GM23338 (cell line): Measurements from ENCODE around the gene TRIM14. TPM values are rescaled to one million over a fixed set of nuclear protein-coding genes. Genes with fewer than 3 reads are reported as not detected.

Source experiments
- ATAC-seq: fragments of 200-7000 bp; cut with Tn5 transposase; 3 replicates; pipeline ENCODE4 v1.9.1; 2020
- DNase-seq: peaks from one replicate; pipeline ENCODE4 v3.0.0-alpha.2; 2015; ENCODE audit warnings: low spot score
- H2AFZ ChIP-seq: fragments of 200-600 bp; sonication (generic); 2 replicates; pipeline ENCODE4 v1.8.0; 2016; ENCODE audit warnings: antibody characterized with exemption, mild to moderate bottlenecking, moderate library complexity
- H3F3A ChIP-seq: fragments of 200-600 bp; sonication (generic); replicated peaks from 2 replicates; pipeline ENCODE4 v1.8.0; 2017; ENCODE audit warnings: antibody characterized with exemption, mixed run types, low read depth
- H3K27ac ChIP-seq: fragments of 200-600 bp; sonication (generic); 2 replicates; pipeline ENCODE4 v1.6.1; 2016; ENCODE audit warnings: low read depth
- H3K27me3 ChIP-seq: fragments of 200-600 bp; sonication (generic); 2 replicates; pipeline ENCODE4 v1.8.0; 2016; ENCODE audit warnings: mild to moderate bottlenecking, mixed run types, moderate library complexity; ENCODE audit not compliant: insufficient read depth
- H3K36me3 ChIP-seq: fragments of 200-600 bp; sonication (generic); 2 replicates; pipeline ENCODE4 v1.8.0; 2016; ENCODE audit warnings: mild to moderate bottlenecking; ENCODE audit not compliant: insufficient read depth
- H3K4me1 ChIP-seq: fragments of 200-600 bp; sonication (generic); 2 replicates; pipeline ENCODE4 v1.8.0; 2016; ENCODE audit warnings: mild to moderate bottlenecking, moderate library complexity; ENCODE audit not compliant: insufficient read depth
- H3K4me2 ChIP-seq: fragments of 200-600 bp; sonication (generic); 2 replicates; pipeline ENCODE4 v1.7.1; 2017; ENCODE audit warnings: mixed run types
- H3K4me3 ChIP-seq: fragments of 200-600 bp; sonication (generic); 2 replicates; pipeline ENCODE4 v1.6.1; 2016; ENCODE audit warnings: mixed run types
- H3K79me2 ChIP-seq: fragments of 200-600 bp; sonication (generic); replicated peaks from 2 replicates; pipeline ENCODE4 v1.8.0; 2017; ENCODE audit warnings: mild to moderate bottlenecking; ENCODE audit not compliant: insufficient read depth
- H3K9me2 ChIP-seq: fragments of 200-600 bp; sonication (generic); 2 replicates; pipeline ENCODE4 v1.8.0; 2017; ENCODE audit not compliant: insufficient read depth
- H4K20me1 ChIP-seq: fragments of 200-600 bp; sonication (generic); replicated peaks from 2 replicates; pipeline ENCODE4 v1.8.0; 2017; ENCODE audit warnings: mild to moderate bottlenecking; ENCODE audit not compliant: insufficient read depth
- H3K27ac Mint-ChIP-seq: 2 replicates; pipeline ENCODE4 v1.8.0; 2020; ENCODE audit warnings: inconsistent platforms, mild to moderate bottlenecking, moderate library complexity, mixed read lengths
- H3K27me3 Mint-ChIP-seq: 3 replicates; pipeline ENCODE4 v1.8.0; 2022; ENCODE audit warnings: low read depth, mild to moderate bottlenecking, moderate library complexity, mixed read lengths, inconsistent platforms; ENCODE audit not compliant: insufficient read depth, poor library complexity
- H3K36me3 Mint-ChIP-seq: 3 replicates; pipeline ENCODE4 v1.8.0; 2021; ENCODE audit warnings: low read depth, mild to moderate bottlenecking, inconsistent platforms, moderate library complexity, mixed read lengths
- H3K4me1 Mint-ChIP-seq: 3 replicates; pipeline ENCODE4 v1.8.0; 2020; ENCODE audit warnings: mild to moderate bottlenecking, inconsistent platforms, mixed read lengths
- H3K4me3 Mint-ChIP-seq: 3 replicates; pipeline ENCODE4 v1.8.0; 2021; ENCODE audit warnings: moderate library complexity, mild to moderate bottlenecking, inconsistent platforms, mixed read lengths
- H3K9me3 Mint-ChIP-seq: 3 replicates; pipeline ENCODE4 v1.8.0; 2020; ENCODE audit warnings: moderate library complexity, mild to moderate bottlenecking, inconsistent platforms, mixed read lengths
- CREB1 ChIP-seq: fragments of 250-450 bp; sonication (Bioruptor Pico); IDR thresholded peaks from 2 replicates; pipeline ENCODE4 v1.5.0; 2020; ENCODE audit warnings: low read depth, mild to moderate bottlenecking, moderate library complexity
- EZH2 ChIP-seq: fragments of 200-600 bp; sonication (generic); IDR thresholded peaks from one replicate; pipeline ENCODE4 v1.8.0; 2017; ENCODE audit warnings: antibody characterized with exemption, mild to moderate bottlenecking, low read depth; ENCODE audit not compliant: unreplicated experiment
- EZH2phosphoT487 ChIP-seq: fragments of 200-600 bp; sonication (generic); IDR thresholded peaks from one replicate; pipeline ENCODE4 v1.8.1; 2018; ENCODE audit warnings: antibody characterized with exemption; ENCODE audit not compliant: unreplicated experiment
- JUNB ChIP-seq: IDR thresholded peaks from one replicate; pipeline ENCODE4 v1.6.1; 2016; ENCODE audit warnings: antibody characterized with exemption; ENCODE audit not compliant: unreplicated experiment
- NANOG ChIP-seq: IDR thresholded peaks from 2 replicates; pipeline ENCODE4 v1.6.1; 2016; ENCODE audit warnings: antibody characterized with exemption, borderline replicate concordance
- POLR2AphosphoS5 ChIP-seq: IDR thresholded peaks from 2 replicates; pipeline ENCODE4 v1.6.1; 2016; ENCODE audit warnings: antibody characterized with exemption, low read depth
- STAT1 ChIP-seq: IDR thresholded peaks from one replicate; pipeline ENCODE4 v1.6.1; 2016; ENCODE audit warnings: antibody characterized with exemption; ENCODE audit not compliant: unreplicated experiment
- ZNF114 ChIP-seq: fragments of 250-450 bp; sonication (Bioruptor Pico); IDR thresholded peaks from 2 replicates; pipeline ENCODE4 v1.5.0; 2020; ENCODE audit warnings: mild to moderate bottlenecking, moderate library complexity
- ZNF331 ChIP-seq: fragments of 250-450 bp; sonication (Bioruptor Pico); IDR thresholded peaks from 2 replicates; pipeline ENCODE4 v1.5.0; 2020; ENCODE audit warnings: low read depth, mild to moderate bottlenecking, moderate library complexity
- polyA plus RNA-seq: library from polyadenylated mRNA; unstranded; fragments of >200 nt; fragmentation: Nextera tagmentation; extraction: Ambion mirVana; gene quantifications from 2 replicates; pipeline ENCODE4 v1.2.1, GENCODE V29; 2016
- total RNA-seq: library from RNA; depleted of rRNA; stranded (reverse); fragments of >200 nt; shearing (Covaris generic); gene quantifications from 2 replicates; pipeline ENCODE4 v1.2.3, GENCODE V29; 2014
- TF ChIP-seq, protein P1 (sequence below): fragments of 250-450 bp; sonication (Bioruptor Pico); IDR thresholded peaks from 2 replicates; pipeline ENCODE4 v1.5.0; 2020; ENCODE audit warnings: mild to moderate bottlenecking, moderate library complexity
- TF ChIP-seq, protein P2 (sequence below), 2 experiments: fragments of 200-600 bp in 1 of 2; sonication (generic) in 1 of 2; conservative IDR thresholded peaks; 2 replicates each; pipeline versions ENCODE4 v1.5.1 to v1.6.1; 2016 to 2017; ENCODE audit warnings: antibody characterized with exemption in 2 of 2, low read depth in 2 of 2, mild to moderate bottlenecking in 2 of 2, moderate library complexity in 1 of 2
- TF ChIP-seq, protein P3 (sequence below): IDR thresholded peaks from one replicate; pipeline ENCODE4 v1.6.1; 2018; ENCODE audit warnings: antibody characterized with exemption; ENCODE audit not compliant: unreplicated experiment
- TF ChIP-seq, protein P4 (sequence below): IDR thresholded peaks from 2 replicates; pipeline ENCODE4 v1.6.1; 2016; ENCODE audit warnings: antibody characterized with exemption

Gene TRIM14
- total and polyA plus RNA-seq, 2 experiments from 2014 or later: 17.2 to 25.3 TPM

DNA sequence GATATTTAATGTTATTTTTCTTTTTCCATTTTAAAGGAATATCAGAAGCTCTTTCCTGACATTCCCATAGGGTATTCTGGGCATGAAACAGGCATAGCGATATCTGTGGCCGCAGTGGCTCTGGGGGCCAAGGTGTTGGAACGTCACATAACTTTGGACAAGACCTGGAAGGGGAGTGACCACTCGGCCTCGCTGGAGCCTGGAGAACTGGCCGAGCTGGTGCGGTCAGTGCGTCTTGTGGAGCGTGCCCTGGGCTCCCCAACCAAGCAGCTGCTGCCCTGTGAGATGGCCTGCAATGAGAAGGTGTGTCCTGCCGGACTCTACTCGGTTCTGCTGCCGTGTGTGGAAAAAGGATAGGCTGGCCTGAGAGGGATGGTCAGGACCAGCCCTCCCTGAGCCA lies 38.2 kb downstream of the TRIM14 start:
- no peak for ATAC-seq
- TF ChIP-seq ZNF331 (CRISPR knock-in tag) (no peak), EZH2phosphoT487 (no peak), JUNB (no peak), STAT1 (no peak), CREB1 (CRISPR knock-in tag) (no peak), EZH2 (no peak), NANOG (no peak), POLR2AphosphoS5 (no peak), ZNF114 (CRISPR knock-in tag) (no peak)
- TF ChIP-seq, protein P1, sequence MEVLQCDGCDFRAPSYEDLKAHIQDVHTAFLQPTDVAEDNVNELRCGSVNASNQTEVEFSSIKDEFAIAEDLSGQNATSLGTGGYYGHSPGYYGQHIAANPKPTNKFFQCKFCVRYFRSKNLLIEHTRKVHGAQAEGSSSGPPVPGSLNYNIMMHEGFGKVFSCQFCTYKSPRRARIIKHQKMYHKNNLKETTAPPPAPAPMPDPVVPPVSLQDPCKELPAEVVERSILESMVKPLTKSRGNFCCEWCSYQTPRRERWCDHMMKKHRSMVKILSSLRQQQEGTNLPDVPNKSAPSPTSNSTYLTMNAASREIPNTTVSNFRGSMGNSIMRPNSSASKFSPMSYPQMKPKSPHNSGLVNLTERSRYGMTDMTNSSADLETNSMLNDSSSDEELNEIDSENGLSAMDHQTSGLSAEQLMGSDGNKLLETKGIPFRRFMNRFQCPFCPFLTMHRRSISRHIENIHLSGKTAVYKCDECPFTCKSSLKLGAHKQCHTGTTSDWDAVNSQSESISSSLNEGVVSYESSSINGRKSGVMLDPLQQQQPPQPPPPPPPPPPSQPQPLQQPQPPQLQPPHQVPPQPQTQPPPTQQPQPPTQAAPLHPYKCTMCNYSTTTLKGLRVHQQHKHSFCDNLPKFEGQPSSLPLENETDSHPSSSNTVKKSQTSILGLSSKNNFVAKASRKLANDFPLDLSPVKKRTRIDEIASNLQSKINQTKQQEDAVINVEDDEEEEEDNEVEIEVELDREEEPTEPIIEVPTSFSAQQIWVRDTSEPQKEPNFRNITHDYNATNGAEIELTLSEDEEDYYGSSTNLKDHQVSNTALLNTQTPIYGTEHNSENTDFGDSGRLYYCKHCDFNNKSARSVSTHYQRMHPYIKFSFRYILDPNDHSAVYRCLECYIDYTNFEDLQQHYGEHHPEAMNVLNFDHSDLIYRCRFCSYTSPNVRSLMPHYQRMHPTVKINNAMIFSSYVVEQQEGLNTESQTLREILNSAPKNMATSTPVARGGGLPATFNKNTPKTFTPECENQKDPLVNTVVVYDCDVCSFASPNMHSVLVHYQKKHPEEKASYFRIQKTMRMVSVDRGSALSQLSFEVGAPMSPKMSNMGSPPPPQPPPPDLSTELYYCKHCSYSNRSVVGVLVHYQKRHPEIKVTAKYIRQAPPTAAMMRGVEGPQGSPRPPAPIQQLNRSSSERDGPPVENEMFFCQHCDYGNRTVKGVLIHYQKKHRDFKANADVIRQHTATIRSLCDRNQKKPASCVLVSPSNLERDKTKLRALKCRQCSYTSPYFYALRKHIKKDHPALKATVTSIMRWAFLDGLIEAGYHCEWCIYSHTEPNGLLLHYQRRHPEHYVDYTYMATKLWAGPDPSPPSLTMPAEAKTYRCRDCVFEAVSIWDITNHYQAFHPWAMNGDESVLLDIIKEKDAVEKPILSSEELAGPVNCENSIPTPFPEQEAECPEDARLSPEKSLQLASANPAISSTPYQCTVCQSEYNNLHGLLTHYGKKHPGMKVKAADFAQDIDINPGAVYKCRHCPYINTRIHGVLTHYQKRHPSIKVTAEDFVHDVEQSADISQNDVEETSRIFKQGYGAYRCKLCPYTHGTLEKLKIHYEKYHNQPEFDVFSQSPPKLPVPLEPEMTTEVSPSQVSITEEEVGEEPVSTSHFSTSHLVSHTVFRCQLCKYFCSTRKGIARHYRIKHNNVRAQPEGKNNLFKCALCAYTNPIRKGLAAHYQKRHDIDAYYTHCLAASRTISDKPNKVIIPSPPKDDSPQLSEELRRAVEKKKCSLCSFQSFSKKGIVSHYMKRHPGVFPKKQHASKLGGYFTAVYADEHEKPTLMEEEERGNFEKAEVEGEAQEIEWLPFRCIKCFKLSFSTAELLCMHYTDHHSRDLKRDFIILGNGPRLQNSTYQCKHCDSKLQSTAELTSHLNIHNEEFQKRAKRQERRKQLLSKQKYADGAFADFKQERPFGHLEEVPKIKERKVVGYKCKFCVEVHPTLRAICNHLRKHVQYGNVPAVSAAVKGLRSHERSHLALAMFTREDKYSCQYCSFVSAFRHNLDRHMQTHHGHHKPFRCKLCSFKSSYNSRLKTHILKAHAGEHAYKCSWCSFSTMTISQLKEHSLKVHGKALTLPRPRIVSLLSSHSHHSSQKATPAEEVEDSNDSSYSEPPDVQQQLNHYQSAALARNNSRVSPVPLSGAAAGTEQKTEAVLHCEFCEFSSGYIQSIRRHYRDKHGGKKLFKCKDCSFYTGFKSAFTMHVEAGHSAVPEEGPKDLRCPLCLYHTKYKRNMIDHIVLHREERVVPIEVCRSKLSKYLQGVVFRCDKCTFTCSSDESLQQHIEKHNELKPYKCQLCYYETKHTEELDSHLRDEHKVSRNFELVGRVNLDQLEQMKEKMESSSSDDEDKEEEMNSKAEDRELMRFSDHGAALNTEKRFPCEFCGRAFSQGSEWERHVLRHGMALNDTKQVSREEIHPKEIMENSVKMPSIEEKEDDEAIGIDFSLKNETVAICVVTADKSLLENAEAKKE (CRISPR knock-in tag): no peak
- TF ChIP-seq, protein P2, sequence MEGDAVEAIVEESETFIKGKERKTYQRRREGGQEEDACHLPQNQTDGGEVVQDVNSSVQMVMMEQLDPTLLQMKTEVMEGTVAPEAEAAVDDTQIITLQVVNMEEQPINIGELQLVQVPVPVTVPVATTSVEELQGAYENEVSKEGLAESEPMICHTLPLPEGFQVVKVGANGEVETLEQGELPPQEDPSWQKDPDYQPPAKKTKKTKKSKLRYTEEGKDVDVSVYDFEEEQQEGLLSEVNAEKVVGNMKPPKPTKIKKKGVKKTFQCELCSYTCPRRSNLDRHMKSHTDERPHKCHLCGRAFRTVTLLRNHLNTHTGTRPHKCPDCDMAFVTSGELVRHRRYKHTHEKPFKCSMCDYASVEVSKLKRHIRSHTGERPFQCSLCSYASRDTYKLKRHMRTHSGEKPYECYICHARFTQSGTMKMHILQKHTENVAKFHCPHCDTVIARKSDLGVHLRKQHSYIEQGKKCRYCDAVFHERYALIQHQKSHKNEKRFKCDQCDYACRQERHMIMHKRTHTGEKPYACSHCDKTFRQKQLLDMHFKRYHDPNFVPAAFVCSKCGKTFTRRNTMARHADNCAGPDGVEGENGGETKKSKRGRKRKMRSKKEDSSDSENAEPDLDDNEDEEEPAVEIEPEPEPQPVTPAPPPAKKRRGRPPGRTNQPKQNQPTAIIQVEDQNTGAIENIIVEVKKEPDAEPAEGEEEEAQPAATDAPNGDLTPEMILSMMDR (conservative IDR thresholded peaks at IDR 0.05; ENCODE audit: low read depth in 2 of 2): no peak
- TF ChIP-seq, protein P3, sequence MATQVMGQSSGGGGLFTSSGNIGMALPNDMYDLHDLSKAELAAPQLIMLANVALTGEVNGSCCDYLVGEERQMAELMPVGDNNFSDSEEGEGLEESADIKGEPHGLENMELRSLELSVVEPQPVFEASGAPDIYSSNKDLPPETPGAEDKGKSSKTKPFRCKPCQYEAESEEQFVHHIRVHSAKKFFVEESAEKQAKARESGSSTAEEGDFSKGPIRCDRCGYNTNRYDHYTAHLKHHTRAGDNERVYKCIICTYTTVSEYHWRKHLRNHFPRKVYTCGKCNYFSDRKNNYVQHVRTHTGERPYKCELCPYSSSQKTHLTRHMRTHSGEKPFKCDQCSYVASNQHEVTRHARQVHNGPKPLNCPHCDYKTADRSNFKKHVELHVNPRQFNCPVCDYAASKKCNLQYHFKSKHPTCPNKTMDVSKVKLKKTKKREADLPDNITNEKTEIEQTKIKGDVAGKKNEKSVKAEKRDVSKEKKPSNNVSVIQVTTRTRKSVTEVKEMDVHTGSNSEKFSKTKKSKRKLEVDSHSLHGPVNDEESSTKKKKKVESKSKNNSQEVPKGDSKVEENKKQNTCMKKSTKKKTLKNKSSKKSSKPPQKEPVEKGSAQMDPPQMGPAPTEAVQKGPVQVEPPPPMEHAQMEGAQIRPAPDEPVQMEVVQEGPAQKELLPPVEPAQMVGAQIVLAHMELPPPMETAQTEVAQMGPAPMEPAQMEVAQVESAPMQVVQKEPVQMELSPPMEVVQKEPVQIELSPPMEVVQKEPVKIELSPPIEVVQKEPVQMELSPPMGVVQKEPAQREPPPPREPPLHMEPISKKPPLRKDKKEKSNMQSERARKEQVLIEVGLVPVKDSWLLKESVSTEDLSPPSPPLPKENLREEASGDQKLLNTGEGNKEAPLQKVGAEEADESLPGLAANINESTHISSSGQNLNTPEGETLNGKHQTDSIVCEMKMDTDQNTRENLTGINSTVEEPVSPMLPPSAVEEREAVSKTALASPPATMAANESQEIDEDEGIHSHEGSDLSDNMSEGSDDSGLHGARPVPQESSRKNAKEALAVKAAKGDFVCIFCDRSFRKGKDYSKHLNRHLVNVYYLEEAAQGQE: no peak
- TF ChIP-seq, protein P4, sequence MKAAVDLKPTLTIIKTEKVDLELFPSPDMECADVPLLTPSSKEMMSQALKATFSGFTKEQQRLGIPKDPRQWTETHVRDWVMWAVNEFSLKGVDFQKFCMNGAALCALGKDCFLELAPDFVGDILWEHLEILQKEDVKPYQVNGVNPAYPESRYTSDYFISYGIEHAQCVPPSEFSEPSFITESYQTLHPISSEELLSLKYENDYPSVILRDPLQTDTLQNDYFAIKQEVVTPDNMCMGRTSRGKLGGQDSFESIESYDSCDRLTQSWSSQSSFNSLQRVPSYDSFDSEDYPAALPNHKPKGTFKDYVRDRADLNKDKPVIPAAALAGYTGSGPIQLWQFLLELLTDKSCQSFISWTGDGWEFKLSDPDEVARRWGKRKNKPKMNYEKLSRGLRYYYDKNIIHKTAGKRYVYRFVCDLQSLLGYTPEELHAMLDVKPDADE: no peak
- H3K27ac Mint-ChIP-seq: no peak overlapping the region
- H3K4me3 Mint-ChIP-seq: no peak overlapping the region
- peaks cover 12% of the 10 kb centered on the region for H3K4me1 Mint-ChIP-seq
- H3K79me2 ChIP-seq: no peaks in the 10 kb centered on the region
- peaks cover 36% of the 10 kb centered on the region for H3K36me3 Mint-ChIP-seq
- no peak overlapping the region for H3K4me3 ChIP-seq
- H3K4me1 ChIP-seq: peaks cover 10% of the 10 kb centered on the region
- no peak overlapping the region for H3K4me2 ChIP-seq
- H3K9me2 ChIP-seq: no peaks in the 10 kb centered on the region
- H3K9me3 Mint-ChIP-seq: no peaks in the 10 kb centered on the region
- no peaks in the 10 kb centered on the region; the same call in none of the 2 replicates for H4K20me1 ChIP-seq
- H3K36me3 ChIP-seq: peaks cover 14% of the 10 kb centered on the region
- no peaks in the 10 kb centered on the region for H3K27me3 ChIP-seq
- H2AFZ ChIP-seq: no peak overlapping the region
- H3K27ac ChIP-seq: no peak overlapping the region
- H3K27me3 Mint-ChIP-seq: peaks cover 1% of the 10 kb centered on the region
- H3F3A ChIP-seq: 0 out of 2 replicates have a peak, but pooled peaks cover 9% of the 10 kb centered on the region
- DNase-seq: no peak
